Stimulated activated CD4-positive, alpha-beta T cell treated with anti-CD3 and anti-CD28 coated beads, Interleukin-1b, Interleukin-23, amount 100 ng/mL, for 1 hour (primary cell): Measurements from ENCODE around the gene CTNNA2.
"Not testable (repeated sequence)": the region's sequence is repeated elsewhere in the genome, so short reads cannot be mapped to it uniquely, and the experiment has no call there.

Experiments
- DNase-seq, 2 donors: peaks; one replicate each; pipeline ENCODE4 v3.0.0-alpha.2; 2020; ENCODE audit warnings: low read depth in 2 of 2

CTNNA2 gene

DNA sequence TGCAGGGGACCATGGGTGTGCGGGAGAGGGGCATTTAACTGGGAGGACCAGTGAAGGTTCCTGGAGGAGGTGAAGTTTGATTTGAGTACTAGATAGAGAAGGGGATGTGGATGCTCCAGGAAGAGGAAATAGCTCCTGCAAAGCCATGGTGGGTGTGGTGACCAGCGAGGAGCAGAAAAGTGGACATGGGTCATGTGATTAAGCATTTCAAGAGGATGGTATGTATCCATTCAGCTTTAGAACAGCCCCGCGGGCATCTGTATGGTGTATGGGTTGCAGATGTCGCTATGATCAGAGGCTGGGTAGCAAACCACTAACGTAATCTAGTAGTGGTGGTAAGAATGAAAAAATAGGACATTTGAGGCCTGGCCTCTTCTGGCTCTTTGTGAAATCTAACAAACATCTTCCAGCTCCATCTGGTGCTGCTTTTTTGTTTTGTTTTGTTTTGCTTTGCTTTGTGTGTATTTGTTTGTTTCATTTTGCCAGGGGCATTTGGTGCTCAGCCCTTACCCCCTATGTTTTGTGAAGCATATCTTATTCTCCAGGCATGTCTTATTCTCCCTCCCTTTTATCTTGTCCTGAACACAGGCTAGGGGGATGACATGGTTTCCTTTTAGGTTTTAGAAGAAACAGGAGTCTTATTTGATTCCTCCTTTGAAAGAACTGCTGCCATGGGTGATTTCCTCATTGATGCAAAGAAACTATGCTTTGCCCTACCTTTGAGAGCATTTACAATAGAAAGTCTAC is 565.6 kb downstream of the CTNNA2 start:
- no peak for DNase-seq

DNA sequence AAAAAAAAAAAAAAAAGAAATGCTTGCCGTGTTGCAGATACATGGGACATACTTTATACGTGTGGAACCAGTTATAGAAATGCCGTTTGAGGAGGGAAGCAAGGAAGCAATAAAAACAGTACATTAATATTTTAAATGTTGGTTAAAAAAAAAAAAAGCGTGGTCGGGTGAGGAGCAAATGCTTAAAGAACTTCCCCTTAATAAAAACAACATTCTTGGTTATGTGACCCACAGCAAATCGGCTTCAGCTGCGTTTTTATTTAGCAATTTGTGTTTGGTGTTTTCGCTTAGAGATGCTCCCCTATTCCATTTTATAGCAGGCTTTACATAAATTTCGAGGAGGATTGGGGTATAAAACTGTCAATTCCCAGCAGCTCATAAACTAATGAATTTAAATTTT is 568.1 kb downstream of the CTNNA2 start:
- no peak for DNase-seq

DNA sequence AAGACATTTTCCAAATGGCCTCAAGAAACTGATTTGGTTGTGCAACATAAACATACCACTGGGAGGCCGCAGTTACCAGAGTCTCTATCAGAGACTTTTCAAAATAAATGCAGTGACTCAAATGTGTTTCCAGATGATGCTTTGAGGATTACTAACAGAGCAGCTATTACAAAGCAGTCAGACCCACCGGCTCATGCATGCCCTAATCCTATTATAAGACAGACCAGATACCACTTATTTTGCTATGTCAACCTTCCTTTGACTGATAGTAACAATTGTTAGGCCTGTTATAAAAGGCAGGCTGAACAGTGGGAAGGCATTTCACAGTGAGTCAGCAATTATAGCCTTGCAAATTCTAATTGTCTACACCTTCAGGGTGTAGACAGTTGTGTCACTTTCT is 574.0 kb downstream of the CTNNA2 start:
- no peak for DNase-seq

DNA sequence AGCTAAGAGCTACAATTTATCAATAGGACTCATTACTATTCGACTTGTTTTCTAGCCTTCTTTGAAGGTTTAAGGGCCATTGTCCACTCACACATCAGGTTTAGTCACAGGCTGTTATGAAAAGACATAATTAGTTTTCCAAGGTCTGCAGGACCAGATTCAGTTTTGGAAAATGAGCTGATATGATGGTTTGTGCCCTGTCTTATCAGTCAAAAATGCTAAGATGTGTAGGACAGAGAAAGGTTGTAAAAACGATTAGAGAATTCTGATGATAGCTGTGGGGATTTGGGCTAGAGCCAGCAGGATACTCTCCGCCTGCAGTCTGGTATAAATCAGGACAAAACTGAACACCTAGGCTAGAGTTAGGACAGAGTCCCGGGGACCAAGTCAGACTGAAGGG is 578.4 kb downstream of the CTNNA2 start:
- no peak for DNase-seq

DNA sequence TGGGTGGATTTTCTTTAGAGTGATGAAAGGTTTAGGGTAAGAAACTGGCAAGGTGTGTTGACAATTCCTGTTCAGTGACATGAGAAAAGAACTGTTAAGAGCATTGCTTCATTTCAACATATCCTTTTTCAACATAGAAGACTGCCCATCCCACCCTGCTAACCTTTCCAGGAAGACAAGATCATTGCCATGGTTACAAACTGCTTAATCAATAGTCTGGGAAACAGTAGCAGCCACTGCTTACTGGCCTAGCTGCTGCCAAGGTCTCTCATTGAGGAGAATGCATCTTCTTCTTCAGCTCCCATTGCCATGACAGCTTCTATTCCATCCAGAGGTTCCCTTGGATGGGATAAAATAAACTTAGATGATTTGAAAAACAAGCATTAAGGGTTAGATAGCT is 579.6 kb downstream of the CTNNA2 start:
- DNase-seq = no peak

DNA sequence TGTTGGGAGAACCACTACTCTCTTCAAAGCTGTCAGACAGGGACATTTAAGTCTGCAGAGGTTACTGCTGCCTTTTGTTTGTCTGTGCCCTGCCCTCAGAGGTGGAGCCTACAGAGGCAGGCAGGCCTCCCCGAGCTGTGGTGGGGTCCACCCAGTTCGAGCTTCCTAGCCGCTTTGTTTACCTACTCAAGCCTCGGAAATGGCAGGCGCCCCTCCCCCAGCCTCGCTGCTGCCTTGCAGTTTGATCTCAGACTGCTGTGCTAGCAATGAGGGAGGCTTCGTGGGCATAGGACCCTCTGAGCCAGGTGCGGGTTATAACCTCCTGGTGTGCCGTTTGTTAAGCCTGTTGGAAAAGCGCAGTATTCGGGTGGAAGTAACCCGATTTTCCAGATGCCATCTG is 585.7 kb downstream of the CTNNA2 start:
- not testable (repeated sequence) for DNase-seq

DNA sequence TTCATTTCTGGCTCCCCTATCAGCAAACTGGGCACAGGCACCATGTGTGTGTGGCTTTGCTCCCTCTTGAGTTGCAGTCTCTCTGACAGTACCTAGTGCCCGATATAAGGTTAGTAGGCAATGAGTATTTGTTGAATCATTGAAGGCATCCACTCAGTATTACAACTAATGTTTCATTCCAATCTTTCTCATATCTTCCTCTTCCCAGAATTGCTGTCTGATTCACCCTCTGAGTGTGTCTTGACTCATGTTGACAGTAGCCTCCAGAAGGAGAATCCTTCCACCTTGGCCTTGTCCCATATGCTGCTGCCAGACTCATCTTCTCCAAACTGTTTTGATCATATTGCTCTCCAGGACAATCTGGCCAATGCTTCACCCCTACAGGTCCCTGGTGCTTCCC is 589.2 kb downstream of the CTNNA2 start:
- no peak for DNase-seq

DNA sequence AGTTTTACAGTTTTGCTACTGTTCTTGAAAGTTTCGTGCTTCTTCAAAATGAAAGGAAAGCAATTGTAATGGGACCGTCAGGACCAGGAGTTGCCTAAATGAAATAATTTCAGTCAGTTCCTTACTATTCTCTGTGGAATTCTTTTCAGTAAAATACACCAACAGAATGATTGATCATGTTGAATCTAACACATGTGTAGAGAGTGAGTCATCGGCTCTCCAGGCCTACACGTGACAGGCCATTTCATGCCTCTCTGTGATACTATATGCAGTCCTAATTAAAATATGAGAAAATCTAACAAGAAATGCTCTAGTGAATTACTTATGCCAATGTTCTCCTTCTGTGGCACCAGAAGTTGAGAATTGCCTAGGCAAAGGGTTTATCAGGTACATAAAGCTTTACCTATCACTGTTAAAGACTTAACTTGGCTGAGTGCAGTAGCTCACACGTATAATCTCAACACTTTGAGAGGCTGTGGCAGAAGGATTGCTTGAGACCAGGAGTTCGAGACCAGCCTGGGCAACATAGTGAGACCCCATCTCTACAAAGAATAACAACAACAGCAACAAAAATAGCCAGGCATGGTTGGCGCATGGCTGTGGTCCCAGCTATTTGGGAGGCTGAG is 592.3 kb downstream of the CTNNA2 start:
- no peak for DNase-seq

DNA sequence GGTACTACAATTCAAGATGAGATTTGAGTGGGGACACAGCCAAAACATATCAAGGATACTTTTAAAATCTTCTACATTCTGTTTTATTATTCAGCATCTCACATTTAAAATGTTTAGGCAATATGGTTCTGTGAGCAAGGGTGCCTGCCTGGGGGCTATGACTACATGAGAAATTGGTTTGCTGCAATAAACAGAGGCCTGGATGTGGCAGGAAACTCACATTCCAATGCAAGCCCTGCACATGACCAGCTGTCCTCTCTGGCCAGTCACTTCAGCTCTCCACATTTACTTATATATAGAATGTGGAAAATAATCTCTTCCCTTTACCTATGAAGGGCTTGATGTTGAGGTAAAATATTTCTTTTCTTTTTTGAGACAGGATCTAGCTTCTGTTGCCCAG is 598.3 kb downstream of the CTNNA2 start:
- DNase-seq = no peak

DNA sequence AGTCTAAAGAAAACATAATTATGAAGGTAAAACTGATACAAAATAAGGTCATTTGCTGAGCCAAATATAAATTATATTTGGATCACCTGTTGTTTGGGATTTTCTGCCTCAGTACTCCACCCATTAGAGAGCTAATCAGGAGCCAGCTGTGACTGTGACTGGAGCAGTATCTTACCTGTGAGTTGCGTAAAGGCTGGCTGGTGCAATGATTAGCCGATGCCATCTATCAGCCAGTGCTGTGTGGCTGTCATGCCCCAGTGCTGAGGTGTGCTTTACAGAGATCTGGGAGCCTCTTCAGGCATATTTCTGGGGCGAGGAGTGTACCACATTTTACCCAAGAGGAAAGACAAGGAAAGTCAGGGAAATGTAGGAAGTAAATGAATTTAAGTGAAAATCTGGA is 599.9 kb downstream of the CTNNA2 start:
- DNase-seq = no peak

DNA sequence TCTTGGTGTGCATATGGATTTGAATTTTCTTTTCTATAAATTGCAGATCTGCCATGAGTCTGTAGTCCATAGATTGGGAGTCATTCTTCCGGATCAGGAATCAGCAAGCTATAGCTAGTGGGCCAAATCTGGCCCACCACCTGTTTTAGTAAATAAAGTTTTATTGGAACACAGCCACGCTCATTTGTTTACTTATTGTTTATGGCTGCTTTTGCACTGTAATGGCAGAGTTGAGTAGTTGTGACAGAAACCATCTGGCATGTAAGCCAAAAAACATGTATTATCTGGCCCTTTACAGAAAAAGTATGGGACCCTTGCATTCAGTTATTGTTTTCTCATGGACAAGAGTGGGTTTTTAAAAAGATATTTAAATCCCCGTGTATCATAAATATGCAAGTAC is 600.5 kb downstream of the CTNNA2 start:
- no peak for DNase-seq

DNA sequence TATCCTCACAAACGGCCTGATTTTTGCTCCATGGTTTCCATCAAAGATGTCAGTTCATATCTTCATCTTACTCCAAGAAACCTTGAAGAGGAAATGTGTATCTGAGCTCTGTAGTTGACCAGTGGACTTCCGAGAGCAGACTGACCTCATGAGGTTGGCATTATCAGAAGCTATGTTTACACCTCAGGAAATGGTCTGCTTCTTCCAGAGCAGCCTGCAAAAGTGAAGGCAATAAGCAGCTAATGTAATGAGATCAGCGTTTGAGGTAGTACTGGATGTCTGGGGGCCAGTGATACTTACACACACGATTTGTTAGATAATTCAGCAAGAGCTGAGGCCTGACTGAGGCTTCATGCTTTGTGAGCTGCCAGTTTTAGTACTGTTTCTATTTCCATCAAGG is 602.0 kb downstream of the CTNNA2 start:
- no peak for DNase-seq

DNA sequence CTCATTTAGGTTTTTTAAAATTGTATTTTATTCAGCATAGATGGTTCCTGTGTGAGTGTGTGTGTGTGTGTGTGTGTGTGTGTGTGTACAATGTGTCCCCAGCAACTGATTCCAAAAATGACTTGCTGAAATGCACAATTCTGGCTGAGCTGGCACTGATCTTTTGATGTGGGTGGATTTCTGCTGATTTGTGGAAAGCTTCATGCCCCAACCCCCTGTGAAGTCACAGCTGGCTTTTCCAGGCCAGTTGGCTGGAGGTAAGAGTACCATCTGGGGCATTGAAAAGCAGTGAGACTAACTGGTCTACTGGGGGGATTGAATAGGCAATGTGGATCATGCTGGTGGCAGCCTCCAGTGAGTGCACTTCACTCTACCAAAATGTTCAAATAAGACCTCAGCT is 604.5 kb downstream of the CTNNA2 start:
- no peak for DNase-seq

DNA sequence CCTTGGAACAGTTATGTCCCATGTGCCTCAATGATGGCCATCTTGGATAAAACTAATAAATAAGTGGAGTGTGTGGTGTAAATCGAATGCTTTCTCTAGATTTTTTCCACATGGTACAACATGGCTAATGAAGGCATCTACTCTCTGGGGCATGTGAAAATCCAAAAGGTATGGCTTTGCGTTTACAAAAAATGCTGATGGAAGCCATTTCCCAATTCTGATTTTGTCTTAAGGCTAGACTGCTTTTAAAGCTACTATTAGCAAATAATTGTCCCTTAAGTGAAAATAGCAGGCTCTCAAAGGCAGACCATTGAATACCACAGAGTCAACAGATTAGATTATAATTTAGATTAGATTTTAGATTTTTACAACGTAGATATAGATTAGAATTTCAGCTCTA is 608.0 kb downstream of the CTNNA2 start:
- DNase-seq = no peak

DNA sequence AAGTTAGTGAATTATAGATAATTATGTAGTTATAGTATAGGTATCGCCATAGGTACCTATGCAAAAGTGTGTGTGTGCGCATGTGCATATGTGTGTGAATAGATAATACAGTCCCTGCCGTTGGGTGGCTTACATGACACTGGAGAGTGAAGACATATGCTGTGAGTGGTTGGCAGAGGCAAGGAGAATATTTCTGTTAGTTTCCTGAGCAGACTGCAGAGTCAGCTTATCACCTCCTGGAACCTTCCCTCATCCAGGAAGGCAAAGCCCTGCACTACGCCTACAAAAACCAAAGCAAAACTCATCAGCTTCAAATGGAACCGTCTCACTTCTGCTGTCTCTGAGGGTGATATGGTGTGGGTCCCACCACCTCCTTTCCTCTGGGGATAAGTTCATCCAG is 609.8 kb downstream of the CTNNA2 start:
- DNase-seq = no peak

DNA sequence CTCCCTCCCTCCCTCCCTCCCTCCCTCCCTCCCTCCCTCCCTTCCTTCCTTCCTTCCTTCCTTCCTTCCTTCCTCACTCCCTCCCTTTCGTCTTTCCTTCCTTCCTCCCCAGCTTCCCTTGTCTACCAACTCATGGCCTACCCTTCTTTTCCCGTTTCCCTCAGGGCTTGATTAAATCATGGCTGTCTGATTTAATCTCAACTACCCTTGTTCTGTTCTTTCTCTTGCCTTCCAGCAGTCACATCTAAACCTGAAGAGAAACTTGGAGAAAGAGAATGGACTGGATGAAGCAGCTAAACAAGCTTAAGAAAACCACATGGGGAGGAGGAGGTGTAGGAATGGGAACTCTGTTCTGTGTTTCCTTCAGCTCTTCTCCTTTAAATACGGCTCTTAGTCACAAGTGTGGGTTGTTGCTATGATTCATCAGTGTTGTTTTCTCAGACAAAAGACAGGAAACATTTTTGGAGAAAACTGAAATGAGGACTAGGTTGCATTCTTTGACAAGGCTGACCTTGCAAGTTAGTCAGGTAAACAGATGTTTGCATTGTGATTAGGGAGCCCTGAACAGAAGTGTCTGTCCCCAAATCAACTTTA is 613.8 kb downstream of the CTNNA2 start:
- no peak for DNase-seq

DNA sequence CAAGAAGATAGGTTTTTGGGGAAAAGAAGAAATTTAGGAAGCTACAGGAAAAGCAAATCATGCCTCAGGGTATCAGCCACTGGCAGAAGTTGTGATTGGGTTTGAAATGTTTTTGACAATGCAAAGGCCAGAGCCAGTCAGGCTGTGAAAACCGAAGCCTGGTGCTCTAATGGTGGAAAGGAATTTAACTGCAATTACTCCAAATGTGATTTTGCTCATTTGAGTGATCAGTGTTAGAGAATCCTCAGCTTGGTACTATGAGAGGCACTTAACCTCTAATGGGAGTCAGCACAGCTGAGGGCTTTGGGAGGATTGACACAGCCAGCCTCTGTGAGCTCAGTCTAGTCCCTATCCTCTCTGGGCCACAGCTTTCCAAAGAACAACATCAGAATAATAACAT is 615.2 kb downstream of the CTNNA2 start:
- no peak for DNase-seq

DNA sequence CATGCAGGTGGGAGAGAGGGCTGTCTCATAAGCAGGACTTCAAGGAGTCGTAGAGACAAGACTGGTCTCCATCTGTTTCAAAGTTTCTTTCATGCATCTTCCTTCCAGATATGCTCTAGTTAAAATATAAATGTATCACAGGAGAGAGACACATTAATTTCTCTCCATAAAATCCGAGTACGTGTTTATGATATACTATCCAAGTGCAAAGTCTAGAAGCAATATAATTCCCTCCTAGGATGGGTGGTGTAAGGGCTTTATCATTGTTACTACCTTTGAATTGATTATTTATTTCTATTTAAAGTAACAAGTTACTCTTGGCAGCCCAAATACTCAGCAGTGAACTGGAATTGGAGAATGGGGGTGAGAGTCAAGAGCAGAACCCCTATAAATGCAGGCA is 619.4 kb downstream of the CTNNA2 start:
- no peak for DNase-seq

DNA sequence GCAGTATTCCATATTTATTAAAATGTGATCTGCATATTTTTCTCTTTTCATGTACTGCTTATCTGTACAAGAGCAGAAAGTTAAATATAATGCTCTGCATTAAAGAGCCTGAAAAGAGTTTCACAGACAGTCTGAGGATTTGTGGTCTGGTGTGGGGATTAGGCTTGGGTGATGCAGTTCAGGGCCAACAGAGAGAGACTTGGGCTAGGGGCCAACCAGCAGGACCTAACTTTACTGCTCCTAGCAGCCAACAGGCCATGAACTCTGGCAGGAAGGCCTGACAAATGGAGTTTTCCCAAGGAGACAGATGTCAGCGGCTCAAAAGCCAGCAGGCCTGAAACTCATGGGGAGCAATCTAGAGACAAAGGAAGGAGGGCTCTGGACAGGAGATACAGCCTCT is 622.1 kb downstream of the CTNNA2 start:
- DNase-seq = no peak

DNA sequence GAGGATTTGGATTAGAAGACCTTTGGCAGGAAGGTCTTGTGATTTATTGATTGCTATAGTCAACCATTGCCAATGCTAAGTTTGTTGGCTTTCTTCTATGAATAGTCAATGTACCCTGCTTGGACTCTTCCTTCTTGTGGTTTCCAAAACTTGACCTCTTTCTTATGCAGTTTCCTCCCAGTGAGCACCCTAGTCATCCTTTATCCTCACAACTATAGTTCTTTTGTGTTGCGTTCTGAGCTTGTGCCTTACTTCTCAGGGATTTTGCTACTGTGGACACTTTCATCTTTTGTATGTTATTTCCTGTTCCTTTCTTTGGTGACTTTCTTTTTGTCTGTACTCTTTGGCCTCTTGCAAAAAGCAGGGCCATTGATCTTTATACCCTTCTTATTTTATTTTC is 623.5 kb downstream of the CTNNA2 start:
- no peak for DNase-seq

DNA sequence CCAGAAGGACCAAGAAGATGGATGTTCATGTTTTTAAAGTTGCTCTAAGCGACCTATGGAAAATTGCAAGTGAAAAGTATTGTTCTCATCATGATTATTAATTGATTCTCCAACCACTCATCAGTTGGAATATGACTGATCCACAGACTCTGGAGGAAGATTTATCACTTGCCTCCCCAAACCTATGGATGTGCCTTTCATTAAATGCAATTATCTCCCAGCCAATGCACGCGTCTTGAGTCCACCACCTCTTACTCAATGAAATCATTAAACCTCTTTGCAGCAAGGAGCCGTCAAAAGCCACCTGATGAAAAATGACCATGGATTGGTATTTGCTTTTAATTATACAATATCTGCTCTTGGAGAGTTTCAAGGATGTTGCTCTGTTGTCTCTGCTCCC is 626.1 kb downstream of the CTNNA2 start:
- no peak for DNase-seq

DNA sequence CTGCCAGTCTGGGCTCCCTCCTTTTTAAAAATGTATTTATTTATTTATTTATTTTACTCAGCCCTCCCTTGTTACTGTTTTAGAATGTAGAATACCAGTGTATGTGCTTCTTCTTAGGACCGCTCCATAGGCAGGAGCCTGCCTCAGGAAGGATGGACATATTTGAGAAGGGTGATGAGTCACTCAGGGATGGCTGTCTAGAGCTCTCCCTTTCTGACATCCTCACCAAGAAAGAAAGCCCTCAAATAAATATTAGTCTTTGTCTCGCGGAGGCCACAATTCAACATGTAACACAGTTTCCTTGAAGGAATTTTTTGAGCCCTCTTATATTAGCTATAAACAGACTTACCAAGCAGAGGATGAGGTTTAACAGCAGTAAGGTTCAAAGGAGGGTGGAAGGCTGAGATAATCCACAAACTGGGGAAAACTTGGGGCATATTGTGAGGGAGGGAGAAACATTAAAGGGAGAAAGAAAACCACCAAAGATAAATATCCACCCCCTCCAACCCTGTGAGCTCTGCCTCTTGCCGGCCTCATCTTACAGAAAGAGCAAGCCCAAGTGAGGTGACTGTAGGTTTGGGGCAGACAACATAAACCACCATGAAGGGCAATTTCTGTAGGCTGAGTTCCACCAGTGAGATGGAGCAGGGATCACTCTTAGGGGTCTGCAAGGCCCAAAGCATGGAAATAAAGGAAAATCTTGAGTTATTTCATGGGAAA is 628.3 kb downstream of the CTNNA2 start:
- DNase-seq = no peak

DNA sequence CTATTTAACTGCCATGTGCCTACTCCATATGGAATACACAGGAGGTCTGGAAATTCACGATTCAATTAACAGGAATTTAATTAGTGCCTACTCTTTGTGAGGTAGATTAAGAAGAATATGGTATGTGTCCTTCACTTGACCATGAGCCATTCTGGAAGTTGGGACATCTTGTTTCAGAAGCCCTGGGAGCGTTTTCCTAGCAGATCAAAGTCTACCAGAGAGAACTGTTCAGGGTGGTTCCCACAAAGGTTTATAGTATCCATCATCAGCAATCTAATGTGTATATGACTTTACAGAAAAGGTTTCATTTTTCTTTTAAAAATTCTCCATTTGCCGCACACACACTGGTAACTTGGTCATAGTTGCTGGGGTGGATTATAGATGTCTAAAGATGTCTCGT is 632.6 kb downstream of the CTNNA2 start:
- DNase-seq = no peak
